Smooth muscle cell (in vitro differentiated cells): ENCODE data around the gene REV3L. TPM values are rescaled to one million over a fixed set of nuclear protein-coding genes. Genes with fewer than 3 reads are reported as not detected.
A peak's percentile ranks its signal among the peaks of the same experiment; 100 is the strongest.

Source experiments
- DNase-seq: peaks from one replicate; lab custom pipeline; 2025; ENCODE audit not compliant: unreplicated experiment; lab: John Stamatoyannopoulos, UW
- H2AFZ ChIP-seq: fragments of 200-600 bp; sonication (generic); 2 replicates; pipeline ENCODE4 v1.6.0; 2016; ENCODE audit warnings: antibody characterized with exemption, low read depth, mild to moderate bottlenecking
- H3F3A ChIP-seq: fragments of 200-600 bp; sonication (generic); 2 replicates; pipeline ENCODE4 v1.6.0; 2017; ENCODE audit warnings: antibody characterized with exemption, low read depth
- H3K27ac ChIP-seq: fragments of 200-600 bp; sonication (generic); 2 replicates; pipeline ENCODE4 v1.5.1; 2016; ENCODE audit warnings: low read depth, mild to moderate bottlenecking
- H3K27me3 ChIP-seq: fragments of 200-600 bp; sonication (generic); 2 replicates; pipeline ENCODE4 v1.6.1; 2016; ENCODE audit warnings: low read depth, mild to moderate bottlenecking
- H3K36me3 ChIP-seq: fragments of 200-600 bp; sonication (generic); 2 replicates; pipeline ENCODE4 v1.5.1; 2016; ENCODE audit warnings: low read depth
- H3K4me1 ChIP-seq: fragments of 200-600 bp; sonication (generic); 2 replicates; pipeline ENCODE4 v1.5.1; 2016; ENCODE audit warnings: low read depth
- H3K4me2 ChIP-seq: fragments of 200-600 bp; sonication (generic); 2 replicates; pipeline ENCODE4 v1.6.0; 2016; ENCODE audit warnings: mild to moderate bottlenecking
- H3K4me3 ChIP-seq: fragments of 200-600 bp; sonication (generic); 2 replicates; pipeline ENCODE4 v1.5.1; 2016; ENCODE audit warnings: mild to moderate bottlenecking
- H3K79me2 ChIP-seq: fragments of 200-600 bp; sonication (generic); 2 replicates; pipeline ENCODE4 v1.6.0; 2016; ENCODE audit warnings: low read depth, mild to moderate bottlenecking
- H3K9ac ChIP-seq: fragments of 200-600 bp; sonication (generic); 2 replicates; pipeline ENCODE4 v1.6.0; 2016; ENCODE audit warnings: low read depth
- H3K9me3 ChIP-seq: fragments of 200-600 bp; sonication (generic); replicated peaks from 2 replicates; pipeline ENCODE4 v1.5.1; 2016; ENCODE audit warnings: low read depth
- H4K20me1 ChIP-seq: fragments of 200-600 bp; sonication (generic); 2 replicates; pipeline ENCODE4 v1.6.0; 2016; ENCODE audit warnings: low read depth
- CTCF ChIP-seq: fragments of 200-600 bp; sonication (generic); IDR thresholded peaks from 2 replicates; pipeline ENCODE4 v1.5.1; 2017; ENCODE audit warnings: borderline replicate concordance, mild to moderate bottlenecking, antibody characterized with exemption; ENCODE audit not compliant: insufficient read depth, poor library complexity, severe bottlenecking
- WGBS: methylation state at CpG from one replicate; pipeline ENCODE4 v1.1.7; 2016; ENCODE audit warnings: low lambda C conversion rate; 5-methylcytosine and 5-hydroxymethylcytosine counted together
- polyA plus RNA-seq: library from polyadenylated mRNA; unstranded; fragments of >200 nt; fragmentation: Nextera tagmentation; extraction: Ambion mirVana; gene quantifications from 2 replicates; pipeline ENCODE4 v1.2.1, GENCODE V29; 2016
- total RNA-seq: library from RNA; depleted of rRNA; stranded (reverse); fragments of >200 nt; gene quantifications from 2 replicates; pipeline ENCODE4 v1.2.3, GENCODE V29; 2014

REV3L gene
- total and polyA plus RNA-seq, 2 experiments from 2014 or later = 6.9 to 19.8 TPM

GRCh38 chr6:111269401-111269970 is 213.5 kb downstream of the REV3L start:
- H2AFZ ChIP-seq = no peak overlapping the region
- 100% methylated on average over 1 of the region's 1 CpG for WGBS
- H3K36me3 ChIP-seq = peaks cover 7% of the 10 kb centered on the region
- no peak for TF ChIP-seq CTCF
- H3K27me3 ChIP-seq = no peaks in the 10 kb centered on the region
- peaks cover 44% of the 10 kb centered on the region for H3K79me2 ChIP-seq
- H3K27ac ChIP-seq = no peak overlapping the region
- no peak overlapping the region for H3K4me2 ChIP-seq
- no peaks in the 10 kb centered on the region for H4K20me1 ChIP-seq
- H3K4me3 ChIP-seq = no peak overlapping the region
- H3K9ac ChIP-seq = no peak overlapping the region
- no peak for DNase-seq
- H3F3A ChIP-seq = peaks cover 22% of the 10 kb centered on the region
- no peaks in the 10 kb centered on the region for H3K4me1 ChIP-seq
- peaks cover 3% of the 10 kb centered on the region for H3K9me3 ChIP-seq

- no peak overlapping the region for H3K27ac ChIP-seq
- TF ChIP-seq CTCF = no peak
- peaks cover 25% of the 10 kb centered on the region for H3F3A ChIP-seq
- H3K9me3 ChIP-seq = no peaks in the 10 kb centered on the region
- no peak overlapping the region for H2AFZ ChIP-seq
- H4K20me1 ChIP-seq = no peaks in the 10 kb centered on the region
- no peak overlapping the region for H3K4me2 ChIP-seq
- no peak overlapping the region for H3K4me3 ChIP-seq
- 94% methylated on average over 7 of the region's 7 CpGs for WGBS
- no peak for DNase-seq
- H3K9ac ChIP-seq = no peak overlapping the region
- no peaks in the 10 kb centered on the region for H3K27me3 ChIP-seq
- H3K79me2 ChIP-seq = peaks cover 35% of the 10 kb centered on the region
- peaks cover 3% of the 10 kb centered on the region for H3K36me3 ChIP-seq
- H3K4me1 ChIP-seq = peaks cover 3% of the 10 kb centered on the region
Observed at GRCh38 chr6:111267764-111268333, 215.2 kb downstream of the REV3L start.

GRCh38 chr6:111266276-111266675 is 216.7 kb downstream of the REV3L start:
- peaks cover 49% of the 10 kb centered on the region for H3K79me2 ChIP-seq
- no peaks in the 10 kb centered on the region for H3K36me3 ChIP-seq
- H3K4me3 ChIP-seq = no peak overlapping the region
- H4K20me1 ChIP-seq = no peaks in the 10 kb centered on the region
- no peaks in the 10 kb centered on the region for H3K27me3 ChIP-seq
- WGBS = 87% methylated on average over 2 of the region's 2 CpGs
- no peak for TF ChIP-seq CTCF
- H3K4me1 ChIP-seq = peaks cover 3% of the 10 kb centered on the region
- H3K27ac ChIP-seq = peak overlapping the region; percentile 96
- no peaks in the 10 kb centered on the region for H3K9me3 ChIP-seq
- peaks cover 25% of the 10 kb centered on the region for H3F3A ChIP-seq
- DNase-seq = no peak
- no peak overlapping the region for H3K9ac ChIP-seq
- no peak overlapping the region for H2AFZ ChIP-seq
- H3K4me2 ChIP-seq = peak overlapping the region; percentile 71

GRCh38 chr6:111265842-111266241 is 217.2 kb downstream of the REV3L start:
- H3K27me3 ChIP-seq = no peaks in the 10 kb centered on the region
- peaks cover 51% of the 10 kb centered on the region for H3K79me2 ChIP-seq
- no peaks in the 10 kb centered on the region for H3K9me3 ChIP-seq
- H3K4me1 ChIP-seq = peaks cover 3% of the 10 kb centered on the region
- no peaks in the 10 kb centered on the region for H4K20me1 ChIP-seq
- H3K36me3 ChIP-seq = no peaks in the 10 kb centered on the region
- DNase-seq = no peak
- H3K4me3 ChIP-seq = no peak overlapping the region
- H3K4me2 ChIP-seq = peak overlapping the region; percentile 71
- peaks cover 25% of the 10 kb centered on the region for H3F3A ChIP-seq
- H3K9ac ChIP-seq = no peak overlapping the region
- TF ChIP-seq CTCF = no peak
- peak overlapping the region; percentile 96 for H3K27ac ChIP-seq
- WGBS = 17% methylated on average over 6 of the region's 6 CpGs
- no peak overlapping the region for H2AFZ ChIP-seq
